ENCODE data around the gene NBEA. TPM values are rescaled to one million over a fixed set of nuclear protein-coding genes. Genes with fewer than 3 reads are reported as not detected.

Gene NBEA
- total and polyA plus RNA-seq, 11 donors: 5.0 to 39.2 (median 23.2) TPM

DNA sequence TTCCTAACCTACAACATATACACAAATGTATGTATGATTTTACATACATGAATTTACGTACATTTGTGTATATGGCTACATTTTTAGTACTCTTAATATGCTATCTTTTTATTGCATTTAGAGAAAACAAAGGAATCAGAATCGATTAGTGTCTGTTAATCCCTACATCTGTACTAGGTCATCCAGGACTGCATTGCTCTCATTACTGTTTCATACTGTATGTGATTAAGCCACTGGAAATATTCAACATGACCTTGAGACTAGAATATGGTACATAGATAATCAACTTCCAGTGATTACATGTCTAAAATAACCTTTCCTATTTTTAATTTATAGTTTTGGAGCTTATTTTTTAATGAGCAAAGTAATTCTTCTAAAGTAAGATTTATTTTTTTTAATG lies 539.7 kb downstream of the NBEA start:
- WGBS, 4 donors: 75 to 84% (median 78%) methylated on average over 2 of the region's 2 CpGs
- Histone ChIP-seq H3K27ac (no peak overlapping the region), H3K9me3 (no peaks in the 10 kb centered on the region), H3K4me3 (no peak overlapping the region), H3K36me3 (no peaks in the 10 kb centered on the region), H3K4me1 (no peaks in the 10 kb centered on the region), H3K27me3 (peaks cover 0 to 23% (median 0%) of the 10 kb centered on the region in 9 donors)
- ATAC-seq (no peak), DNase-seq (no peak)
- TF ChIP-seq, protein P1, sequence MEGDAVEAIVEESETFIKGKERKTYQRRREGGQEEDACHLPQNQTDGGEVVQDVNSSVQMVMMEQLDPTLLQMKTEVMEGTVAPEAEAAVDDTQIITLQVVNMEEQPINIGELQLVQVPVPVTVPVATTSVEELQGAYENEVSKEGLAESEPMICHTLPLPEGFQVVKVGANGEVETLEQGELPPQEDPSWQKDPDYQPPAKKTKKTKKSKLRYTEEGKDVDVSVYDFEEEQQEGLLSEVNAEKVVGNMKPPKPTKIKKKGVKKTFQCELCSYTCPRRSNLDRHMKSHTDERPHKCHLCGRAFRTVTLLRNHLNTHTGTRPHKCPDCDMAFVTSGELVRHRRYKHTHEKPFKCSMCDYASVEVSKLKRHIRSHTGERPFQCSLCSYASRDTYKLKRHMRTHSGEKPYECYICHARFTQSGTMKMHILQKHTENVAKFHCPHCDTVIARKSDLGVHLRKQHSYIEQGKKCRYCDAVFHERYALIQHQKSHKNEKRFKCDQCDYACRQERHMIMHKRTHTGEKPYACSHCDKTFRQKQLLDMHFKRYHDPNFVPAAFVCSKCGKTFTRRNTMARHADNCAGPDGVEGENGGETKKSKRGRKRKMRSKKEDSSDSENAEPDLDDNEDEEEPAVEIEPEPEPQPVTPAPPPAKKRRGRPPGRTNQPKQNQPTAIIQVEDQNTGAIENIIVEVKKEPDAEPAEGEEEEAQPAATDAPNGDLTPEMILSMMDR (IDR thresholded peaks at IDR 0.05): no peak
- TF ChIP-seq POLR2A (IDR thresholded peaks at IDR 0.05): no peak
- intact Hi-C loops (cut with DNase I): loop anchor here in 1 of 10 donors (2.0 kb wide), 1 partner anchor 17 kb away; no protein-coding TSS in a partner anchor

DNA sequence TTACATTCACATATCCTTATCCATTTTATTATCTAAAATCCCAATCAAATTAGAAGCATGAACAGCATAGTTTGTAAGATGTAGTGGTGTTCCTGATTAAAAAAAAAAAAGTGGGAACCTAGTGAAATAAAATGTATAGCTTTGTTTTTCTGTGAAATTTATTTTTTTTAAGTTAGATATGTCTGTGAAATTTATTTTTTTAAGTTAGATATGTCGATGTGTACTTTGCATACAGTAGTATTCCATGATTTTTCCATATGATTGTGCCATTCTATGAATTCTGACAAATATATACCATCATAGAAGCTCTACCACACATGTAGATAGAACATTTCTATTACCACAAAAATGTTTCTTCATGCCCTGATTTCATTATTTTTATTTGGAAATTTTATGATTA lies 540.5 kb downstream of the NBEA start:
- ATAC-seq (no peak), DNase-seq (no peak)
- no peaks in the 10 kb centered on the region for H3K36me3 ChIP-seq
- 93 to 97% (median 95%) methylated on average over 1 of the region's 1 CpG for WGBS, 4 donors
- intact Hi-C loops (cut with DNase I): loop anchor here in 1 of 10 donors (2.0 kb wide), 1 partner anchor 16 kb away; no protein-coding TSS in a partner anchor
- no peaks in the 10 kb centered on the region for H3K4me1 ChIP-seq
- H3K27ac ChIP-seq: no peak overlapping the region
- H3K9me3 ChIP-seq: no peaks in the 10 kb centered on the region
- no peak overlapping the region for H3K4me3 ChIP-seq
- no peak for TF ChIP-seq POLR2A (IDR thresholded peaks at IDR 0.05)
- H3K27me3 ChIP-seq: peaks cover 0 to 15% (median 0%) of the 10 kb centered on the region in 9 donors

DNA sequence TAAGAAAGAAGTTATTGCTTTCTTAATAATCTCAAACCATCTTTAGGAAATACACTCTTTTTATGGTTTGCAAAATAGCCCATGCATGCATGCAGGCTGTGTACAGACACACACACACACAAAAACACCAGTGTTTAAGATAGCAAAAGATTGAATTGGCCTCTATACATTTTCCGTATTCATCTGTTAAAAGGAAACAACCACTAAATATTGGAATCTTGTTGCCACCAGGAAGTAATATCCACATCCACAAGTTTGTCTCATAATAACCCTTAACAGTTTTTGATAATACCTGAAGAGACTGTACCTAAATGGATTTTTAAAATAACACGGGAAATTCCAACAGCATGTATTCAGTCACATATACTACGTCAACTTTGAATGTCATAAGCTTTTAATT lies 541.7 kb downstream of the NBEA start:
- H3K4me3 ChIP-seq: no peak overlapping the region
- TF ChIP-seq, protein P1 (IDR thresholded peaks at IDR 0.05): no peak
- no peak for TF ChIP-seq POLR2A (IDR thresholded peaks at IDR 0.05)
- no peak overlapping the region for H3K27ac ChIP-seq
- 92 to 98% (median 95%) methylated on average over 3 of the region's 3 CpGs for WGBS, 4 donors
- H3K9me3 ChIP-seq: no peaks in the 10 kb centered on the region
- no peaks in the 10 kb centered on the region for H3K4me1 ChIP-seq
- peaks cover 0 to 3% (median 0%) of the 10 kb centered on the region in 9 donors for H3K27me3 ChIP-seq
- ATAC-seq (no peak), DNase-seq (no peak)
- intact Hi-C loops (cut with DNase I): loop anchor here in 1 of 10 donors (2.0 kb wide), 1 partner anchor 15 kb away; no protein-coding TSS in a partner anchor
- no peaks in the 10 kb centered on the region for H3K36me3 ChIP-seq

DNA sequence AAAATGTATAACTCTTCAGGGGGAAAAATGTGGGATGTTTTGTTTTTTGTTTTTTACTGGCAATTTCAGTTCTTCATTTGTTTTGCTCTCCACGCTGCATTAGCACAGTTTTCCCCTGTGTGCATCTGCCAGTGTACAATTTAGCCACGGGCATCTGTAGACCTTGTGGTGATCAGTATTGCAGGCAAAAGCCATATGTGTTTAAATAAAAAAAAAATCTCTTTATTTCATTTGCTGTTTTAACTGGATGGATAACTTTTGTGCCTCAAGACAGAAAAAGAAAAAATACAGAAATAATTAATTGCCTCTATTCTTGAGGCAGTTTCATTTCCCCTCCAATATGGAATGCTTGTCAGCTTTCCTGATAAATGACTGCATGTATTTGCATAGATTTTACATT lies 542.3 kb downstream of the NBEA start:
- intact Hi-C loops (cut with DNase I): no loop called here
- TF ChIP-seq POLR2A (IDR thresholded peaks at IDR 0.05): no peak
- TF ChIP-seq, protein P1 (IDR thresholded peaks at IDR 0.05): no peak

DNA sequence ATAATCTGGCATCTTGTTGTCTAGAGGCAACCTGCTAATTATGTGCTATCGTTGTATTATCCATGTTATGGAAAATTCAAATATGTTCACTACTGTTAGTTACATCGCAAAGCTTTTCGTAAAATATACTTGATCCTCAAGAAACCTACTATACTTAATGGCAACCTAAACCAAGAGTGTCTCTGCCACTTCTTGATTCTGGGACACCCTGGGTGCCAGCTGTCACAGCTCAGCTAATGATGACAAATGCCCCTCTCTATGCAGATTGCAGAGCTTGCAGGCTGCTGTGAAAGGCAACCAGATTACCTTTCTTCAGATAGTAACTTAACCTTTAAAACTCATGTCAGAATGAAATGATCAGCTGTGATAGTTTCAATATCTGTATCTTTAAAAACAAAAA lies 543.4 kb downstream of the NBEA start:
- no peak for ATAC-seq
- Histone ChIP-seq H3K4me3 (no peak overlapping the region), H3K9me3 (no peaks in the 10 kb centered on the region), H3K4me1 (no peaks in the 10 kb centered on the region), H3K36me3 (no peaks in the 10 kb centered on the region), H3K27ac (no peak overlapping the region), H3K27me3 (no peaks in the 10 kb centered on the region)
- TF ChIP-seq, protein P1 (IDR thresholded peaks at IDR 0.05): no peak
- no peak for TF ChIP-seq POLR2A (IDR thresholded peaks at IDR 0.05)
- intact Hi-C loops (cut with DNase I): no loop called here
- no peak for DNase-seq
- 96 to 100% (median 97%) methylated on average over 3 of the region's 3 CpGs for WGBS, 4 donors

More for the DNA sequence above, 542.3 kb downstream of the NBEA start:
- H3K4me3 ChIP-seq: no peak overlapping the region
- H3K9me3 ChIP-seq: no peaks in the 10 kb centered on the region
- H3K36me3 ChIP-seq: no peaks in the 10 kb centered on the region
- ATAC-seq: no peak
- no peak overlapping the region for H3K27ac ChIP-seq
- DNase-seq: no peak
- H3K4me1 ChIP-seq: no peaks in the 10 kb centered on the region
- no peaks in the 10 kb centered on the region for H3K27me3 ChIP-seq
- WGBS, 4 donors: 93 to 99% (median 95%) methylated on average over 2 of the region's 2 CpGs

All from heart left ventricle (tissue), 16 donors.